Left hindlimb (tissue), 1 donor: ENCODE results near the gene TEAD1.
A peak's percentile ranks its signal among the peaks of the same experiment; 100 is the strongest.

Experiments used
- DNase-seq: peaks from one replicate; pipeline ENCODE4 v3.0.0-alpha.2; 2018

TEAD1 gene

DNA sequence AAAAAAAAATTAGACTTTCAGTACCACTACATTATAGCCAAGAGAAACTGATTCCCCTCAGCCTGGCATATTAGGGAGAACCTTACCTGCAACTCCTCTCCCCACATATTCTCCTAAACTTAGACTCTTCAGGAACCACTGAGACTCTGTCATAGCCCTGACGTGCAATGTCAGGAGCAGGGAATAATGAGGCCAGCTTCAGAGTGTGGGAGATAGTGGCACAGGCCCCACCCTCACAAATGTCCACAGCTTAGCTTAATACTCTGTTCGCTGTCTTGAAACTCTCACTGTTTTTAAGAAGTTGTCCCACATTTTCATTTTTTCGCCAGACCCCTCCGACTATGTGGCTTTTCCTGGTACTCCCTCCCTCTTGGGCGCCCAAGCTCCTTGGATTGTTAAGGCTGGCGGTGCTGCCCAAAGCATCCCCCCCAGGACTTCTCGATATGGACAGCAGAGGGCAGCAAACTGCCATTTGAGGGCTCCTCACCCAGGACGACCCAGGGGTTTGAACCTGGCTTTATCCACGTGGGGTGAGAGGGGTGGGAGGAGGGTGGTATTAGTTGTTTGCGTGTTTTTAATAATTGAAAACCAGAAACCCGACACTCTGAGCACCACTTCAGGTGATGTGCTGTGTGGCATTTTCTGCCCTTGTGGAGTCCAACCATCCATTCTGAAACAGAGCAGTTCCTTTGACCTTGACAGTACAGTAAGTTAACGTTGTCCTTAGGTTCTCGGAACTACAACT, 289.7 kb downstream of the TEAD1 start:
- DNase-seq: peak; percentile 60

DNA sequence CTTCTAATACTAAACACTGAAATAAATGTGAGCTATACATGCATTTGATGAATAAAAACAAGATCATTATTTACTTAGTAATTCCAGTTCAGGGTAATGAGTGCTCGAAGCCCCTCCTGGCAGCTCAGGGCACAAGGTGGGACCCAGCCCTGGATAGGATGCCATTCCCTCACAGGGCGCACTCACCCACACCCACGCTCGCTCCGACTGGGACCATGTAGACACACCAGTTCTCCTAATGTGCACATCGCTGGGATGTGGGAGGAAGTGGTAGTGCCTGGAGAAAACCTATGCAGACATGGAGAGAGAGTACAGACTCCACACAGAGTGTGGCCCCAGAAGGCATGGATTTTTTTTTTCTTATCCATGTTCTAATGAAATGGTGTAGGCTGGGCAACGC, 290.4 kb downstream of the TEAD1 start:
- no peak for DNase-seq

DNA sequence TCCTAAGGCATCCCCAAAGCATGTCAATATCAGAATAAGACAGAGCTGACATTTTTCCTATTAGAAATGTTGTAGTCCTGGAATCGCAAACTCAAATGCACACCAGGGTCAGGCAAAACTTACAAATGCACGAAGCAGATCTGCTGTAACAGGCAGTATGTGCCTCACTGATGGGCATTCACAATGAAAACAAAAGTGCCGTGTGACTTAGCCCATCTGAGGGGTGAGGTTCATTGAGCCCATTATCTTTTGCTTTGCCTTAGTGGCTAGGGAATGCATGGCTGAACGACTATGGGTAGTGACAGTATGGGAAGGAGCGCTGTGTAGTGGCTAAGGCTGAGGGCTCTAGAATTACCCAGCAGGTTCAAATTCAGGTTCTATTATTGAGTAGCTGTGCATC, 291.8 kb downstream of the TEAD1 start:
- no peak for DNase-seq

DNA sequence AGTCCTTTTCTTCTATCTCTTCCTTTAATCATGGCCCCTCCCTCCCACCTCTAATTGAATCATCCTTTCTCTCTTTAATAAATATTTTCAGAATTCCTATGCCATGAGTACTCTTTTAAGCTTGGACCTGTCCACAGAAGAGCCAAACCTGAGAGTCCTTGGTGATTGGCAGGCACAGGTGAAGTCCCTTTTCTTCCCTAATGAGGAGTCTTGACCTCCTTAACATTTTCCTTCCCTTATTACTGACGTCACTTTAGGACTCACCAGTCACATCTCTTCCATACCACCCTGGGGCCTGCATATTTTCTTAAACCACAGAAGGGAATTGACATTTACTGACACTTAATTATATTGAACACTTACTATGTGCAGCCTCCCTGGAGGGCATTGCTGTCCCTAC, 293.9 kb downstream of the TEAD1 start:
- no peak for DNase-seq

DNA sequence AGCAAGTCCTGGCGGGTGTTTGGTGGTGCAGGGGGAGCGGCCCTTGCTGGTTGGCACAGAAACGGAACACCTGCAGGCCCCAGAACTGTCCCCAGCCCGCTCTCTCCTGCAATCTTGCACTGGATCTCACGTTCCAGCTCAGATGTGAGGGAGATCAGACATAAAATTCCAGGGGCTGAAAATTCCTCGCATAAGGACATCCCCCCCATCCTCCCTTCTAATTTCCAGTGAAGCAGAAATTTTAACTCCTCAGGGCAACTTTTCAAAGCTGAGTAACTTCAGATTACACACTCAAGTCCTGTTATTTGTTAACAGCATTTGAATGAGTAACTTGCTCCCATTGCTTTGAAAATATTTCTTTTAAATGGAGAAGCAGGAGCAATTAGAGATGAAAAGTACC, 294.6 kb downstream of the TEAD1 start:
- DNase-seq: no peak

DNA sequence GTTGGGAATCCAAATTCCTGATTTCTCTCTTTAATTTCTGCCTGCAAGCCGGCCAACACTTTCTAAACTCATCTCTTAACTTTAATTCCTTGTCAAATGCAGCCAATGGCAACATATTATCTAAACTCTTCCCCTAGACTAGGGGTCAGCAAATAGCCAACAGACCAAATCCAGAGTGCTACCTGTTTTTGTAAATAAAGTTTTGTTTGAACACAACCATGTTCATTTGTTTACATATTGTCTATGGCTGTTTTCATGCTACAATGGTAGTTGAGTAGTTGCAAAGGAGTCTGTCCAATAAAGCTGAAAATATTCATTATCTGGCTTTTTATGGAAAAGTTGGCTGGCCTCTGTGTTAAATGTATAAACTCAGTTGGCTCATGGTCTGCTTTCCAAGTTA, 297.7 kb downstream of the TEAD1 start:
- no peak for DNase-seq

DNA sequence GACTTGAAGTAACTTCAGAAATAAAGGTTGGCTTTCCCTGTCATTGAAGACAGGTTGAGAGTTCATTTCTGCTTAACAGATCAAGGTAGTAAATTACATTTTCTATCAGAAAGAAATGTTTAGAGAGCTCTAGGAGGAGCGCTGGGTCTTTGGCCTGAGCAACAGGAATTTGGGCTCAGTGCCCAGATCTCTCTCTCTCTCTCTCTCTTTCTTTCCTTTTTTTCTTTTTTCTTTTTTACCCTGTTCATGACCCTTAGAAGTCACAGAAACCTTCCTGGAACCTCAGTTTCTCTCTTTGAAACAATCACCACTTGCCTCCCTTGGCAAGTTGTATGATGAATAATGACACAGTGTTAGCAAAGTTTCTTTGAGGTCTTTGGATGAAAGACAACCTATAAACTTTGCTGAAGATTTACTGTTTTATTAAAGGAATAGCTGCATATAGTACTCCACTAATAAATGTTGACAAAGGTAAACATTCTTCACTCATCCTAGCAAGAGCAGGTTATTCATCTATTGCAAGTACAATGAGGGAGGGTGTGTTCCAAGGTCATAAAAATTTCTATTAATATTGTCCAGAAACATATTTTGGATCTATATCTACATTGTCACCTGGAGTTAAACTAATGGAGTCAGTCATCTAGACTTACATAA, 299.4 kb downstream of the TEAD1 start:
- no peak for DNase-seq

DNA sequence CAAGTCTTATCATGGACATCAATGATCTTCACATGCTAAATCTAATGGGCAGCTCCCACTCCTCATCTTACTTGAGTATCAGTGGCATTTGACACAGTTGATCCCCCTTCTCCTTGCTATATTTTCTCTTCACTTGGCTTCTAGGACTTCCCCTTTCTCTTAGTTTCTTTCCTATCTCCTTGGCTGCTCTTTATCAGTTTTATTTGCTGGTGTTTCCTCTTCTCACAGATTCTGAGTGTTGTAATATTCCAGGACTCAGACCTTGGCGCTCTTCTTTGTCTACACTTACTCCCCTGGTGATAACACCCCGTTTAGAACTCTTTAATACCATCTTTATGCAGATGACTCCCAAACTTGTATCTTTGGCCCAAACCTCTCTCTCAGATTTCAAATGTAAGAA, 301.0 kb downstream of the TEAD1 start:
- no peak for DNase-seq

DNA sequence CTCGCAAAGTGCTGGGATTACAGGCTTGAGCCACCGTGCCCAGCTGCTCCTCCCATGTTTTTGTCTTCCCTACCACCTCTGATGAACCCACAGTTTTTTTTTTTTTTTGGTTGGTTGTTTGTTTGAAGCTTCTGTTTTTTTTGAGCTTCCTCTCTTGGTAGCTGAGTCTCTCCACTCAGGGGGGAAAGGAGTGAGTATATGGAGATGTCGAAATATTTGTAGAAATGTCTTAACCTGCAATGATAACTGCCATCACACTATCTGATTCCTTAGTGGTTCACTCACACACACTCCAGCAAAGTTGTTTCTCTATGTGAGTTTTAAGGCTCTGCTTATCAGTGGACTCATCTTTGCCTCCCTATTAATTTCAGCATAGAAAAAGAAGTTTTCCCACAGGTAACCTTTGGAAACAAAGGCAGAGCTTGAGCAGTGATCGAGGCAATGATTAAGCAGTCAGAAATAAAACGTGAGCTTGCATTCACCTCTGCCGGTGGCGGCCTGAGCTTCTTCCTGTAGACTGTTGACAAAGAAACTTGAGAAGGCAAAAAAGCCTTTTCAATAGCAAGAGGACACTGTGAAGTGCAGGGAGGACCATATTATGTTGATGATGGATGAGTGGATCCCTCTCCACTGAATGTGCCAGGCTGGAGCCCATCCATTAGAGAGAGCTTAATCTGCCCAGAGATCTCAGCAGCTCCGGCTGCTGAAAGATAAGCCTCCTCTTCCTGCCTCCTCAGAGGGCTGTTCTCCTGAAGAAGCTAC, 305.9 kb downstream of the TEAD1 start:
- no peak for DNase-seq

DNA sequence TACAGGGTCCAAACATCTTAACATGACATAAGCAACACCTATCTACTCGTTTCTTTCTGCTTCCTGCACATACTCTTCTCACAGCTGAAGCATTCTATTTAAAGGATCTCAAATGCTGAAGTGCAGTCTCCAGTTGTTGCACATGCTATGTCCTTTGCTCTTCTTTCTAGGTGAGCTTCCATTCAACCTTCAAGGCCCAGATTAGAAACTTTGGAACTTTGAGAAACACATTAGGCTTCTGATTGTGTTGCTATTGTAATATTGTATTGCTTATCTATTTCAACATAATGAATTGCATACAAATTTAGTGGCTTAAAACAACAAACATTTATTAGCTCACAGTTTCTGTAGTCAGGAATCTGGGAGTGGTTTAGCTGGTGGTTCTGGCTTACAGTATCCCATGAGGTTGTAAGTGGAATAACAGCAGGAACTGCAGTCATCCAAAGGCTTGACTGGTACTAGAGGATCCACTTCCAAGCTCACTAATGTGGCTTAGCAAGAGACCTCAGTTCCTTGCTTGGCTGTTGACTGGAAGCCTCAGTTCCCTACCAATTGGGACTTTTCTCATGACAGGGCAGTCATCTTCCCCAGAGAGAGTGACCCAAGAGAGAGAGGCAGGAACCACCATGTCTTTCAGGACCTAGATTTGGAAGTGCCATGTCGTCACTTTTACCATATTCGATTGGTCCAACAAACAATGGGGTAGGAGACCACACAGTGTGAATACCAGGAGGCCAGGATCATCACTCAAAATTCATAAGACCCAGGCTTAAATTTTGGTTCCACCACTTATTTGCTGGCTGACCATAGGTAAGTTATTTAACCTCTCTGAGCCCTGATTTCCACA, 307.7 kb downstream of the TEAD1 start:
- DNase-seq: no peak

DNA sequence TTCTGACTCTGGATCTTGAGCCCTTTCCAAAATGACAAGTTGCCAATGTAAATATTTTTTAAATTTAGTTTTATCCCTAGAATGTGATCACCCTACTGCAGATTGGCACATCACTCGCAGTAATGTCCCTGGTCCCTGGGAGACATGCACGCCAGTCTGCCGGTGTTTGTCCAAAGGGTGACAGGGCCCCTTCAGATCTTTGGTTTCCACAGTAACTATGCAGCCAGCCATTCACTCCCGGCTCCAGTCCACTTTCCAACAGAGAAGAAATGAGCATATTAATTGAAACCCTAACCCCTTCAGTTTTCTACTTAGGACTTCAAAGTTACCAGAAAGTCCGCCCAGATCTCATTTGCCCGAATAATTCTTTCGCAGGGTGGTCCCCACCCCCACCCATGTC, 309.1 kb downstream of the TEAD1 start:
- no peak for DNase-seq

DNA sequence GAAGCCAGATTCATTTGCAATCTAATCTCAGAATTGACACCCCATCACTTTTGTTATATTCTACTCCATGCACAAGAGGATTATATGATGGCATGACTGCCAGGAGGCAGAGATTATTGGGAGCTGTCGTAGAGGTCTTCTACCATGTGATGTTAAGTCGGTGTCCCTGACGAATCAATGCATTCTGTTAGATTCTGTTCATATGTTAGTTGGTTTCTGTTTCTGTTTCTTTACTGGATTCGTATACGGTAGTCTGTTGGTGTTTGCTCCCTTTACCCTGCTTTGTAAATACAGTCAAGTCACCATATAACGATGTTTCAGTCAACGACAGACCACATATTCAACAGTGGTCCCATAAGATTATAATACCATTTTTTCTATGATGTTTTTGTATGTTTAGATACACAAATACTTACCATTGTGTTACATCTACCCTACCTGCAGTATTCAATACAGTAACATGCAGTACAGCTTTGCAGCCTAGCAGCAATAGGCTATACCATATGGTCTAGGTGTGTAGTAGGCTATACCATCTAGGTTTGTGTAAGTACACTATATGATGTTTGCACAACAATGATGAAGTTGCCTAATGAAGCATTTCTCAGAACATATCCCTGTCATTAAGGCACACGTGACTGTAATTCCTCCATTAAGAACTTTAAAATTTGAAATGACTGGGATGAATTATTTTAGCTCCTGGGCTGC, 312.1 kb downstream of the TEAD1 start:
- DNase-seq: no peak

DNA sequence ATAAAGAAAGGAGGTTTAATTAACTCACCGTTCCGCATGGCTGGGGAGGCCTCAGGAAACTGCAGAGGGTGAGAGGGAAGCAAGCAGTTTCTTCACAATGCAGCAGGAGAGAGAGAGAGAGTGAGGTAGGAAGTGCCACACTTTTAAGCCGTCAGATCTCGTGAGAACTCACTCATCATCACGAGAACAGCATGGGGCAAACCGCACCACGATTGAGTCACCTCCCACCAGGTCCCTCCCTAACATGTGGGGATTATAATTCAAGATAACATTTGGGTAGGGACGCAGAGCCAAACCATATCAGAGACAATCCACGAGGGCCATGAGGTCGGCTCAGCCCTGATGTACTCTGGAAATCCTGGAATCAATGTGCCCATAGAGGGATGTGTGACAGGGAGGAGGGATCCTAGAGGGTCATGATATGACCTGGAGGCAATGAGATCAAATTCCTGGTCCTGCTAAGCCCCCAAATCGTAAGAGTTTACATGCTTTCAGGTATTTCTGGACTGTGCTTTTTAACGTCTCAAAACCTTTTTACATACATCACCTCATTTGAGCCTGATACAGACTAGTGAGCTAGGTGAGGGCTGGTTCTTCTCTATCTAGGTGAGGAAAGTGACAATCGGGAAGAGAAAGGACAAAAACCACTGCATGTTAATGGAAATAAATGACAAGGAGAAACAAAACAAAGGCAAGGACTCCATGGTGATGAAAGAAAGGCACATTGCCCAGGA, 315.4 kb downstream of the TEAD1 start:
- DNase-seq: no peak

DNA sequence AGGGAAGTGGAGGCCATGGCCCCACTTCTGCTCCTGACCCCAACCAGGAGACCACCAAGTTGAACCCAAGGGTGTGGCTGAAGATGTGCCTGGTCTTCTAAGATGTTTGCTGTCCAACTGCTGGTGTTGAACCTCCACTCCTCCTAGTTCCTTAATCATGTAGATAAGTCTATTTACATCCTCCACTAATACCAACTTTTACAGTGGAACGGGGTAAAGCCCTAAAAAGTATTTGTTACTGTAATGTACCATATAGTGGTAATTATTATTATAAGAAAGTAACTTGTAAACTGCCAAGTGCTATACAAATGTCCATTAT, 315.9 kb downstream of the TEAD1 start:
- DNase-seq: no peak

DNA sequence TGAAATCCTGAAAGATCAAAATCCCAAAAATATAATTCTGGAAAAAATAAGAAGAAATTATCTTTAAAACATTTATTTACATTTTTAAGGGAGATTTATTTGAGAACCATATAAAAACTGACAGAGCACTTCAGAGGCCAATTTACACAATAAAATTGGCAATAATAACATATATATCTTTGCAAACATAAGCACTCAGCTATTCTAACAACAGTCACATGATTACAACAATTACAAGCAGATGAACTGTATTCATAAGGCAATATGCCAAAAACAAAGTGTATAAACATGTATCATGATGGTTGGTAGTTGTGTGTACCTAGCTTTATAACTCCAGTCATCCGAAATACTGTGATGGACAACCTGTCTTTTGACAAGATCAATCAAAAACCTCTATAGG, 317.2 kb downstream of the TEAD1 start:
- DNase-seq: no peak

DNA sequence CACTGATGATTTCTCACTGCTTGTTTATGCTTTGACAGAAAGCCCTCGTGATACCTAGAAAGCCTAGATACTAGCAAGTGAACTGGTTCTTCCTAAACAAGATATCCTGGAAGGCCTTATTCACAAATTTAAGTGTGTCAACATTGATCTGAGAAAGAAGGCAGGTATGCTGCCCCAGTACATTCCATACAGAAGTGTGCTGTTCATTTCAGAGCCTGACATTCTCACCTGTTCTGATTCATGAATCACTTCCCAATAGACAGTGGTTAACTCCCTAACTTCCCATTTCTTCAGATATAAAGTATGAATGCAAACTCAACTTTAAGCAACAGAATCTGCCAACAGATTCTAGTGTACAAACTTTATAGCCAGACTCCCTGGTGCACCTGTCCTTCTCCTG, 319.4 kb downstream of the TEAD1 start:
- DNase-seq: no peak
